ENCODE results near the gene SLC17A8. TPM values are rescaled to one million over a fixed set of nuclear protein-coding genes. Genes with fewer than 3 reads are reported as not detected.

Gene SLC17A8
- polyA plus RNA-seq, 1 experiment: not detected

DNA sequence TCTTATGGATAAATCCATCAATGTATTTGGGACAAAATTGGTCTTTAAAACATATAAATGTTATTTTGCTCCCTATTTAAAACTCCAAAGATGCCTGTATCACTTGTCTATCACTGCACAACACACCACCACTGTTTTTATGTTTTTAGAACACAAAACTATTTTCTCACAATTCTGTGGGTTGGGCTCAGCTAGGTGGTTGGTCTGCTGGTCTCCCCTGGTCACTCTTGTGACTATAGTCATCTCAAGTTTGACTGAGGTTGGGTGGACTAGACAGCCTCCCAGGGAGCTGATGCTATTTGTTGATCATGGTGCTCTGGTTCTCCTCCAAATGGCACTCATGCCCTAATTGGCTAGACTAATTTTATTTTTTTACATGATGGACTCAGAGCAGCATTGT lies 77.3 kb downstream of the SLC17A8 start:
- CTCF ChIA-PET: no interaction called here
- H3K4me3 ChIP-seq (ENCODE audit: low read depth, low read length): no peak overlapping the region
- TF ChIP-seq, protein P1, sequence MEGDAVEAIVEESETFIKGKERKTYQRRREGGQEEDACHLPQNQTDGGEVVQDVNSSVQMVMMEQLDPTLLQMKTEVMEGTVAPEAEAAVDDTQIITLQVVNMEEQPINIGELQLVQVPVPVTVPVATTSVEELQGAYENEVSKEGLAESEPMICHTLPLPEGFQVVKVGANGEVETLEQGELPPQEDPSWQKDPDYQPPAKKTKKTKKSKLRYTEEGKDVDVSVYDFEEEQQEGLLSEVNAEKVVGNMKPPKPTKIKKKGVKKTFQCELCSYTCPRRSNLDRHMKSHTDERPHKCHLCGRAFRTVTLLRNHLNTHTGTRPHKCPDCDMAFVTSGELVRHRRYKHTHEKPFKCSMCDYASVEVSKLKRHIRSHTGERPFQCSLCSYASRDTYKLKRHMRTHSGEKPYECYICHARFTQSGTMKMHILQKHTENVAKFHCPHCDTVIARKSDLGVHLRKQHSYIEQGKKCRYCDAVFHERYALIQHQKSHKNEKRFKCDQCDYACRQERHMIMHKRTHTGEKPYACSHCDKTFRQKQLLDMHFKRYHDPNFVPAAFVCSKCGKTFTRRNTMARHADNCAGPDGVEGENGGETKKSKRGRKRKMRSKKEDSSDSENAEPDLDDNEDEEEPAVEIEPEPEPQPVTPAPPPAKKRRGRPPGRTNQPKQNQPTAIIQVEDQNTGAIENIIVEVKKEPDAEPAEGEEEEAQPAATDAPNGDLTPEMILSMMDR (IDR thresholded peaks at IDR 0.05; ENCODE audit: insufficient read depth, low read depth, low read length): no peak

DNA sequence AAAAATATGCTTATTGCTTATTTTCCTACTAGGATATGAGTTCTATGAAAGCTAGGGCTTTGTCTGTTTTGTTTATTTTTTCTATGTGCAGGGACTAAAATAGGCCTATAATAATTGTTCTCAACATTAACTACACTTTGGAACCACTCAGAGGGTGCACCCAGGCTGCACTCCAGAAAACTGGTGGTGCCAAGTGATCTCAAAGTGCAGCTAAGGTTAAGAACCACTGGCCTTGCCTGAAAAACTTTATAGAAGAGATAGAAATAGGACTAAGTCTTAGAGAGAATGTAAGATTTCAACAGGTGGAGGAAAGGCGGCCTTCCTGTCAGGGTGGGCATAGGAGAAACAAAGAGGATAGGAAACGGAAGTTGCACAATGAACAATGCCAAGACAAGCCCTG lies 79.1 kb downstream of the SLC17A8 start:
- CTCF ChIA-PET: no interaction called here
- Histone ChIP-seq H3K36me3 (ENCODE audit: control insufficient read depth, insufficient read depth, low read length) (no peaks in the 10 kb centered on the region), H3K27me3 (ENCODE audit: control insufficient read depth, insufficient read depth, low read length) (no peaks in the 10 kb centered on the region), H3K4me3 (ENCODE audit: low read depth, low read length) (no peak overlapping the region)
- DNase-seq (ENCODE audit: low read depth): no peak
- POLR2A ChIA-PET: no interaction called here
- TF ChIP-seq, protein P1 (IDR thresholded peaks at IDR 0.05; ENCODE audit: insufficient read depth, low read depth, low read length): no peak

More for the DNA sequence above, 77.3 kb downstream of the SLC17A8 start:
- no peak for DNase-seq (ENCODE audit: low read depth)
- no peaks in the 10 kb centered on the region for H3K36me3 ChIP-seq (ENCODE audit: control insufficient read depth, insufficient read depth, low read length)
- POLR2A ChIA-PET: no interaction called here
- H3K27me3 ChIP-seq (ENCODE audit: control insufficient read depth, insufficient read depth, low read length): no peaks in the 10 kb centered on the region

DNA sequence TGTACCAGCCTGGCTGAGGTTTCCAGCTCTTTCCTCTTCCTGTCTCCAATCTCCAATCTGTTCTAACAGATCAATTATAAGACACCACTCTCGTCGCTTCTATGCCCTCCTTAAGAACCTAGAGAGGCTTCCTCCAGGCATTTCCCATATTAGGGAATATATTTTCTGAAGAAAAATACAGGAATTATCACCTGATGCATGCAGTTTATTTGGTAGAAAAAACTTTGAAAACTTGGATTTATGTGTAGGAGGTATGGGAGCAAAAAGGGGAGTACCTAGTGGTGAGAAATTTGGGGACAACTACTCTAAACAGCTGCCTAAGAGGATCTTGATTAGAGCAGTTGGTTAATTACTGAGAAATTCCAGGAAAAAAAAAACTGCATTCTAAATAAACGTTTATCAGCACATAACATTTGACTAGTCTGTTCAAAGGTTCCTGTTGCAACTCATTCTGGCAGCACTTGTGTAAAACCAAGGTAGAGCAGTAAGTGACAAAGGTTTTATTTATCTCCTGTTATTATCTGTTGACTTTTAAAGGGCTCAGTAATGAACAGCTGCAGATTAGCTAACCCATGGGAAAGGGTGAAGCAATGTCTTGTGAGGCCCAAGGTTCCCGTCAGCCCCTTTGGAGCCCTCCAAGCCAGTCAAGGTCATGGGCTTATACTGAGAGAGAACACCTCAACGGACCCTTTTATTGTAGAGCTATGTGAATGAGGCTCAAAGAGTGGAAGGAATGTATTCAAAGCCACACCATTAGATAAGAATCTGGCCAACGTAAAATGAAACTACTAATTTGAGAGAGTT lies 80.4 kb downstream of the SLC17A8 start:
- no peaks in the 10 kb centered on the region for H3K36me3 ChIP-seq (ENCODE audit: control insufficient read depth, insufficient read depth, low read length)
- DNase-seq (ENCODE audit: low read depth): no peak
- H3K4me3 ChIP-seq (ENCODE audit: low read depth, low read length): no peak overlapping the region
- H3K27me3 ChIP-seq (ENCODE audit: control insufficient read depth, insufficient read depth, low read length): no peaks in the 10 kb centered on the region
- POLR2A ChIA-PET: no interaction called here
- CTCF ChIA-PET: interaction anchor here (0.6 to 1.1 kb wide), 2 partner anchors 25 to 47 kb away, joined by 3 to 4 read pairs; no protein-coding TSS in a partner anchor
- TF ChIP-seq, protein P1 (IDR thresholded peaks at IDR 0.05; ENCODE audit: insufficient read depth, low read depth, low read length): no peak

DNA sequence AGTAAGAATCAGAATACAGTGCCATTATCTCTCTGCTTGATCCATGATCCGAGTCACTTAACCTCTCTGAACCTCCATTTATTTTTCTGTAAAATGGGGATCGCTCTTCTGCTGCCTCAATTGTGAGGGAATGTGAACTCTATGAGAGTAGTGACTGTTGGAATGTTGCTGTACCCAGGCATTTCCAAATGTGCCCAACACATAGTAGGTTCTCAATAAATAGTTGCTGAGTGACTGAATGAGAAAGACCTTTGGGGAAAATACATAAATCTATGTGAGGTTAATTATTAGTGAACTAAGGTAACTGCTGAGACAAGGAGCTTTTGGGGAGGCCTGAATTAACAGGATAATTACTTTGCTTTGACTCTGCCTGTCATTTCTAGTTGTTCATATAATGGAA lies 82.9 kb downstream of the SLC17A8 start:
- H3K36me3 ChIP-seq (ENCODE audit: control insufficient read depth, insufficient read depth, low read length): no peaks in the 10 kb centered on the region
- DNase-seq (ENCODE audit: low read depth): no peak
- POLR2A ChIA-PET: no interaction called here
- TF ChIP-seq, protein P1 (IDR thresholded peaks at IDR 0.05; ENCODE audit: insufficient read depth, low read depth, low read length): no peak
- H3K4me3 ChIP-seq (ENCODE audit: low read depth, low read length): no peak overlapping the region
- CTCF ChIA-PET: interaction anchor here (0.6 kb wide), 1 partner anchor 1223 kb away, joined by 4 read pairs; no protein-coding TSS in a partner anchor
- no peaks in the 10 kb centered on the region for H3K27me3 ChIP-seq (ENCODE audit: control insufficient read depth, insufficient read depth, low read length)

DNA sequence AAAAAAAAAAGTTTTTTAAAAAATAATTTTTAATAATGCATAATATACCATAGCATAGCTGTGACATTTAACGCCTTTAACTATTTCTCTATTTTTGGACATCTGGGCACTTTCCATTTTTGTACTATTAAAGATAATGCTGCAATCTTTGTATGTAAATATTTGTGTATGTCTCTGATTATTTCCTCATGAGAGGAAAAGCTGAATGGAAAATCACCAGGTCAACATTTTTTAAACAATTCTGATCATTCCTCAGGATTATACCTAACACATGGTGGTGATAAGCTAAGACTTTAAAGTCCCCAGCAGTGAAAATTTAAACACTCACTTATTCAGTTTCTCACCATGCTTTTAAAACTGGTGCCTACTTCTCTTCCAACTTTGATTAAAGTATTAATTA lies 85.5 kb downstream of the SLC17A8 start:
- POLR2A ChIA-PET: no interaction called here
- Histone ChIP-seq H3K36me3 (ENCODE audit: control insufficient read depth, insufficient read depth, low read length) (no peaks in the 10 kb centered on the region), H3K4me3 (ENCODE audit: low read depth, low read length) (no peak overlapping the region), H3K27me3 (ENCODE audit: control insufficient read depth, insufficient read depth, low read length) (no peaks in the 10 kb centered on the region)
- no peak for DNase-seq (ENCODE audit: low read depth)
- TF ChIP-seq, protein P1 (IDR thresholded peaks at IDR 0.05; ENCODE audit: insufficient read depth, low read depth, low read length): no peak
- CTCF ChIA-PET: interaction anchor here (0.6 kb wide), 1 partner anchor 111 kb away, joined by 3 read pairs; no protein-coding TSS in a partner anchor
